Loucy (cell line): ENCODE data around the gene SLFN5.

ENCODE experiments used
- CTCF ChIP-seq: fragments of 200-600 bp; sonication (generic); conservative IDR thresholded peaks from 2 replicates; pipeline ENCODE4 v1.5.1; 2014; ENCODE audit warnings: mild to moderate bottlenecking, antibody characterized with exemption, low read length
- EZH2phosphoT487 ChIP-seq: fragments of 200-600 bp; IDR thresholded peaks from 2 replicates; pipeline ENCODE4 v1.6.1; 2018; ENCODE audit warnings: antibody characterized with exemption, mild to moderate bottlenecking, moderate library complexity, borderline replicate concordance

- TF ChIP-seq EZH2phosphoT487 (no peak), CTCF (no peak)
These were observed 44.5 kb downstream of the SLFN5 start for GRCh38 chr17:35287286-35287811.
